Activated naive CD4-positive, alpha-beta T cell treated with anti-CD3 and anti-CD28 coated beads, Interleukin-2, amount 50 U/mL, for 16 hours (primary cell): ENCODE data around the gene ZNF879.

Source experiments
- DNase-seq: peaks from one replicate; pipeline ENCODE4 v3.0.0-alpha.2; 2020

The ZNF879 gene

DNA sequence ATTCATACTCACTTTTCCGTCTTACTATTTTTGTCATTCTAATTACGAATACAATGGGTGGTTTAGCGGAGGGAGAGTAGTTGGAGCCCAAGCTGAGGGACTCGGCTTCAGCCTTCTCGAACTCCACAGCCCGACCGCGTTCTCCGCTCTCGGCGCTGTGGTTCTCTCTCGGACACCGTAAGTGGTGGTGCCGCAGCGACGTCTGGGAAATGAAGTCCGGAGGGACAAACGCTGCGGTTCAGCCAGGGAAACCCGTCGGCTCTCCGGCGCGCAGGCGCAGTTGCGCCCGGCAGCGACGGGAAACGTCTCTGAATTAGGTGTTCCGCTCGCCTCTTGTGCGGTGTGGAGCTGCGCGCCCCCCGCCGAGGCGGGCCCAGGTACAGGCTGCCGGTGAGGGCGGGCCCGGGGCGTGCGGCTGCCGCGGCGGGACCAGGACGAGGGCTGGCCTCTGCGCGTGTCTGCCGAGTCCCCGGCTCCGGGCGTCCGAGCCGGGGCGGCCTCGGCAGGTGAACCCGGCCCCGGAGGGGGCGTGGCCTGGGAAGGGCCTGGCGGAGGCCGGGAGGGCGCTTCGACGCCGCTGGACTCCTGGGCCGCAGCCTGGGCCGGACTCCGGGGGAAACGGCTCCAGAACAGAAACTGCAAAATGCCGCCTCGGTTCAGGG lies at the start of gene ZNF879:
Gene ZNF879, plus strand, starts transcription at position 277 of the 662 bp plus-strand sequence. CDS start 1,201 bp downstream, outside the sequence.
- peak; percentile 94 for DNase-seq

DNA sequence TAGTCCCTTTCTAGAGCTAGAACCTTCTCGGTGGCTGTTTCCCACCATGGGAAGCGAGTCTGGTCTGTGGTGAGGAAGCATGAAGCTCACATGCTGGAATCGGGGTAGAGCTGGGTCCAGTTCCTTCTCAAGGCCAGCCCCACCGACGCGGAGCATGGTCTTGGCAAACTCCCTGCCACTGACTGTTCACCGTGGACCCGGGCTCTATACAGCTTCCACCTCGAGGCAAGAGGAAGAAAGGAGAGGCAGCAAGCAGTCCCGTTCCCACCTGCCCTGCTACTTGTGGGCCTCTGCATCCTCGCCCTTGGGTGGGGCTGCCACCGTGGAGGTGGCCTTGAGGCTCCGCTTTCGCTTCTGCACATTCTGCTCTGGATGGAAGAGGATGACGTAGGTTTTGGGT lies 42.2 kb upstream of the ZNF879 start:
- no peak for DNase-seq

DNA sequence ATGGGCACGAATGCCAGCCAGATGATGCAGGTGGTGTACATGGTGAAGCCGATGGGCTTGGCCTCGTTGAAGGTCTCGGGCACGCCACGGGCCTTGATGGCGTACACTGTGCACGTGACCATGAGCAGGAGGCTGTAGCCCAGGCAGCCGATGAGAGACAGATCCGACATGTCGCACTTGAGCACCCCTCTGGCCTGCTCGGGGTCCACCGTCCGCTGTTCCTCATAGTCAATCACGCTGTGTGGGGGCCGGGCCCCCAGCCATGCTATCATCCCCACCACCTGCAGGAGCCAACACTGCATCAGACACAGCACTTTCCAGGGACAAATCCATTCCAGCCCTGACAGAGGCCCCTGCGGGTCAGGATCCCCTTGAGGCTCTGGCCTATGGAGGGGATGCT lies 40.7 kb upstream of the ZNF879 start:
- DNase-seq = no peak

DNA sequence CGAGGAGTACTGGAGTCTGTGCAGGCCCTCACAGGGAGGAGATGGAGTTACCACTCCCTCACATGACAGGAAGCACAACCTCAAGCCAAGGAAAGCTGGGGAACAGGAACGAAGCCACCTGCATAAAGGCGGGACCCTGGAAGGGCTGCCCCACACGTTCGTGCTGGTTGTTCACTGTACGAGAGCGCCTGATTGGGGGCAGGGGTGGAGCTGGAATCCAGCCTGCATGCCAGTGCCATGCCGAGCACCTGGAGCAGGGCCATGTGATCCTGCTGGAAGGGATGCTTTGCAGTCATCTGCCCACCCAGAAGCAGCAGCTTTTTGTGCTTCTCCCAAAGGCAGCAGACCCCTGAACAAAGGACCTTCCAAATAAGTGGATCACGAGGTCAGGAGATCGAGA lies 39.9 kb upstream of the ZNF879 start:
- DNase-seq = no peak

DNA sequence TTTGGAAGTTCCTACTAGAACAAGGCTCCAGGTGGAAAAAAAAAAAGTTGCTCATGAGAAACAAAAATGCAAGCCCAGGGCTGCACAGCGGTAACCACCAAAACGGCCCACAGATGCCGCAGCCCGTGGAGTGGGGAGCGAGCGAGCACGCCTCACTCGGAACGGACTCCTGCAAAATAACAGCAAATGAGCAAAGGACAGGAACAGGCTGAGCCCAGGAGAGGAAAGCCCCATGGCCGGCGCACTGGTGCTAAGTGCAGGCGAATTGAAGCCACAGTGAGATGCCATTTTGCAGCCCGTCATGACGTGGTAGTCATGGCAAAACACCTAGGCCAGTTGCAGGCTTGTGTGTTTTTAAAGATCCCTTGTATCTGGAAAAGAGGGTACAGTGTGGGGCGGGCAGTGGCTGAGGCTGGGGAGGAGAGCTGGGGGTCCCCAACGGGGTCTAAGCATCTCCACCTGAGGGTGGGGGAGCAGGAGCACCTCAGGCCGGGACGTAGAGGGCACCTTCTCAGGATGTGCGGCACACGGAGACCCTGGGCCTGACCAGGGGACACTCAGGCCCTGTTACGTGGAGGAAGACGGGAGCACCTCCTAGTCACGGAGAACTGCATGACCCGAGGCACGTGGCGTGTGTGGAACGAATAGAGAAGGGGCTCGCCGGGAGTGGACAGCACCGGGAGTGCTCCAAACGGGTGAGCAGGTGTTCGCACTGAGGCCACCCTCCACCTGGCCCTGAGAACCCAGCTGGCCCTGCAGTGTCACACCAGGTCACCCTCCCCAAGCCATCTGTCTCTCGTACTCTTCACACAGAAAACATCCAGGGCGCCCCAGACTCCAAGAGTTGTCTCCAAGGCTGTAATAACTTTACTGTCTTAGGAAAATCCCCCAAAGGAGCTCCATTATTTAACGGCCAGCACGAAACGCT lies 39.2 kb upstream of the ZNF879 start:
- DNase-seq = no peak

DNA sequence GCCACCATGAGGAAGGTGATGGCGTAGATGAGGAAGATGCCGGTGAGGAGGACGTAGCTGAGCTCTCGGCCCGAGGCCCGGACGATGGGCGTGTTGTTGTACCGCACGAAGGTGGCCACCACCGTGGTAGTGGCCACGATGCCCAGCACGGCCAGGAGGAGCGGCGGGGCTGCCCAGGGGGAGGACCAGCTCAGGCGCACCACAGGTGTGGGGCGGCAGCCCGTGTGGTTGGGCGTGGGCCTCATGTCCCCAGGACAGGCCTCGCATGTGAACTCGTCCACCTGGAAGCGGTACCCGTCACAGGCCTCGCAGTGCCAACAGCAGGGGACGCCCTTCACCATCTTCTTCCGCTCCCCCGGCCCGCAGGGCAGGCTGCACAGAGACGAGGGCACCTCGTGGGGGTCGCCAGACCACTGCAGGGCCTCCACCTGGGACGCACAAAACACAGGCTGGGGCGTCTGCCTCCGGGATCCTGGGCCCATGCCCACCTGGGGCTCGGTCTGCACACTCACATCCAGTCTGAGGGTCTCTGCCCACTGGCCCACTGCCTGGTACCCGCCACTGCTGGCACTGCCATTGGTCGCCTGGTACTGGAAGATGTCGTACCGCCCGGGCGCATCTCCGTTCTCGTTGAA lies 37.2 kb upstream of the ZNF879 start:
- DNase-seq = no peak

DNA sequence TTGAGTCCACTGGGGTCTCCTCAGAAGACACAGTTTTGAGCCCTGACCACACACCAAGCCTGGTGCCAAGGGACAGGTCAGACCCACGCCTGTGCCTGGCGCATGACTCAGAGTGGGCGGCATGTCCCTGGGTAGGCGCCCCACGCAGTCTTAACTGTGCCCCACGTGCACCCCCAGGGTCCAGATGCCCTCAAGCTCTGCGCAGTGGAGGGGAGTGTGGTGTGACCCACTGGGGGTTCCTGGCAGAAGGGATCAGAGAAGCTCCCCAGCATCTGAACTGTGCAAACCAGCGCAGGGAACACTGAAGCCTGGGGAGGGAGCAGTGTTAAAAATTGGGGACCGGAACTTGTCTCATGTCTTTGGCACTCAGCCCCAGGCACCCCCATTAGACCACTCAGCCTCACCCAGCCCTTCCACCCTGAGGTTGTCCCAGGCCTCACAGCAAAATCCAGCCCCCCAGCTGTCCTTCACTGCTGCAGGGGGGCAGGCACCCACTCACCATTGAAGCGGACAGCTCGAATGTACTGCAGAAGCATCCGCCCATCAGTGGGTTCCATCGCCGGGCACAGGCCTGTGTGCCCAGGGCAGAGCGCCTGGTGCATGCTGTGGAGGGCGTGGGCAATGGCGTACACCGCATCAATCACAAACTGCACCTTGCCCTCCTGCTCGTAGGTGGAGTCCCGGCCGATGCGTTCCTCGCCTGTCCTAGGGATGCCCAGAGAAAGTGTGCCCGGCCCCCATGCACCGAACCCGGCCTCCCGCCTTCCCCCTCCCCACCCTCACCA lies 35.0 kb upstream of the ZNF879 start:
- no peak for DNase-seq

DNA sequence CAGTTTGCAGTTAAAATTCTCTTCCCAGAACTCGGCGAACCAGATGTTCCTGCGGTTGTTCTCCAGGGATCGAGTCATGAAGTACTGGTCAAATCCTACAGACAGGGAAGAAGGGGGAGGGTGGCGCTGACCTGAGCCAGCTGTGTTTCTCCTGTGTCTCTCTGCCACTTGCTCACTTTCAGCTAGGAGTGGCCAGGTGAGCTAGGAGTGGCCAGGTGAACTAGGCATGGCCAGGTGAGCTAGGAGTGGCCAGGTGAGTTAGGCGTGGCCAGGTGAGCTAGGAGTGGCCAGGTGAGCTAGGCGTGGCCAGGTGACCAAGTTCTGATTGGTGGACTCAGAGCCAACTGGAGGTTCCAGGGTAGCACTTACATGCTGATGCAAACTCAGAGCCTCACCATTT lies 34.3 kb upstream of the ZNF879 start:
- DNase-seq = no peak

DNA sequence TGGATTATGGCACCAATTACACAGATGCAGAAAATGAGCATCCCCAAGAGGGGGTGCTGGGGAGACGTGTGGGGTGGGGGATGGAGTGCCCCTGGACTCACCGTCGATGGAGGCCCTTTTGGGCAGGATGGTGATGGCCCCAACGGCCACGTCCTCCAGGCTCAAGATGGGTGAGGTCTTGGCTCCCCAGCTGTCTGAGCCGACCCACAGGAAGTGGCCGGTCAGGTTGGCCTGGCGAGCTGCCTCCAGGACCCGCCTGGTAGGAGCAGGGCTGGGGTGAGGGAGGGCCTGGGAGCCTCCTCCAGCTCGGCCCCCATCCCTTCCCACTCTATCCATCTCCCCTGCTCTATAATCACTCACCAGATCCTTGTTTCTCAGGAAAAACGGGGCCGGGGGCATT lies 33.1 kb upstream of the ZNF879 start:
- DNase-seq = no peak

DNA sequence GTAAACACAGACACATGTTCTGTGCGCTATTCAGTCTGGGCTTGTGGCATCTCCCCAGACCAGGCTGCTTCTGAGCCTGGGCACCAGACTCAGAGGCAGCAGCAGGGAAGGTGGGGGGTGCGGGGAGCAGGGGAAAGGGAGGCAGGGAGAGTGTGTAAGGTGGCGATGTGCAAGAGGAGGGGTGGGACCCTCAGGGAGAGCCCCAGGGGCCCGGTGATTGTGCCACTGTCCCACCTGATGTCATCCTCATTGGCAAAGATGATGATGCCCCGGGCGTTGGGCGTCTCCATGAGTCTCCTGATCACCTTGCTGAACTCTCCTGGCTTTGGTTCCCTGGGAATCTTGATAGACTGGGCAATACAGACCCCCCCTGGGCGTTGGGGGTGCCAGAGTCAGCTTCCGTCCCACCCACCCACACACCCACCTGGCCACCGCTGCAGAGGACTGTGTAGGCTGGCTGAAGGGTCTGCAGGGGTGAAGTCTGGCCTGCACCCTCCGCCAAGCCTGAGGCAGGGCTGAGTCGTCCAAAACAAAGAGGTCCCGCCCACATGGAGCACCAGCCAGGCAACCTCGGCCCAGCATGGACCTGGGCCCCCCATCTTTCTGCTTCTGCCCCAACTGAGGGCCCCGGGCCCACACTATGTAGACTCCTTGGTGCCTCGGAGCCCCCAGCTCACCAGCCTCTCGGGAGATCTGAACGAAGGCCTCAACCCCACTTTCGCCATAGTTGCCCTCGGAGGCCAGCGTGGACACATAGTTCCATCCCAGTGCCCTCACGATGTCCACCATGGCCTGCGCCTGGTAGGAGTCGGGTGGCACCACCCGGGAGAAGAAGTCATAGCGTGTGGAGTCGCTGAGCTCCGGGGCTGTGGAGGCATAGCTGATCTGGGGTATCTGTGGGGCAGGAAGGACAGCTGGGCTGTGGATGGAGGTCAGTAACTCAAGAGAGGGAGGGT lies 32.1 kb upstream of the ZNF879 start:
- DNase-seq = no peak

DNA sequence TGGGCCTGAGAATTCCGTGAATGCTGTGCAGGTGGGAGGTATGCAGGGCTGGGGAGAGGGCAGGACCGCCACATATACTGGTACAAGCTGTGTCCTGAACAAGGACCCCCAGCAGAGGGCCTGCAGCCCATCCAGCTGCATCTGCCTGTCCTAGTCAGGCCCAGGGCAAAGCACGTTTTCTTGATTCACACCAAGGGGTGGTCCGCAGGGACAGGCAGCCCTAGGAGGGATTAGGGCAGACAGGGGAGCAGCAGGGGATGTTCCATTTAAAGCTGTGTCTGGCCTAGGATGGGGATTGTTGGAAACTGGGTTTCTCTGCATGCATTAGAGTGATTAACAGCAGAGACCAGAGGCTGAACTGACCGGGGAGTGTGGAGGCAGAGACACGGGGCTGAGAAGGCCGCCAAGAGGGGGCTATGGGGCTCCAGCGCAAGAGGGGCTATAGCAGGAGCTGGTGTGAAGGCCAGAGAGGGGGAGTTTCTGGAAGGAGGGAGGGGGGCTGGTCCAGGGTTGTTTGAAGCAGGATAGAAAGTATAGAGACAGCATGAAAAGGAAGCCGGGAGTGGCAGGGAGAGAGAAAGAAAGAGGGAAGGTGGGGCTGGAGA lies 31.2 kb upstream of the ZNF879 start:
- DNase-seq = no peak

DNA sequence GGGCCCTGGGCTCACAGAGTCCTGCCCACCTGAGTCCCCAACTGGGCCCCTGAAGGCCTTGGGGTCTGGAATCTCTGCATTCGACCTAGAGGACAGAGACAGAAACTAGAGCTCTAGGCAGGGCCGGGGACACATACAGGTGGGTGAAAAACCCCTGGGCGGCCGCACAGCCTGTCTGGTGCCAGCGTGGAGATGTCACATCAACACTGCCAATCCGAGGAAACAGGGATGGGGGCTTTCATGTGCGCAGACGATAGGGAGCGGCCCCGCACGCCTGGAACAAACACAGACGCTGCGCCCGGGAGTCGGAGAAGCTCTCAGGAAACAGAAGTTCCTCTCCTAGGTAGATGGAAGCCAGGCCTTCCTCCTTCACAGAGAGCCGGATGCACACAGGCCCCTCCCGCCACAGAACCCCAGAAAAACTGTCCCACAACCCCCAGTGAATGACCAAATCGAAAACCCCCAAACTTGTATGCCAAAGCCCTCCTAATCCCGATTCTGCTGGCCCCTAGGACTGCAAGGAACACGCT lies 30.3 kb upstream of the ZNF879 start:
- DNase-seq = no peak

DNA sequence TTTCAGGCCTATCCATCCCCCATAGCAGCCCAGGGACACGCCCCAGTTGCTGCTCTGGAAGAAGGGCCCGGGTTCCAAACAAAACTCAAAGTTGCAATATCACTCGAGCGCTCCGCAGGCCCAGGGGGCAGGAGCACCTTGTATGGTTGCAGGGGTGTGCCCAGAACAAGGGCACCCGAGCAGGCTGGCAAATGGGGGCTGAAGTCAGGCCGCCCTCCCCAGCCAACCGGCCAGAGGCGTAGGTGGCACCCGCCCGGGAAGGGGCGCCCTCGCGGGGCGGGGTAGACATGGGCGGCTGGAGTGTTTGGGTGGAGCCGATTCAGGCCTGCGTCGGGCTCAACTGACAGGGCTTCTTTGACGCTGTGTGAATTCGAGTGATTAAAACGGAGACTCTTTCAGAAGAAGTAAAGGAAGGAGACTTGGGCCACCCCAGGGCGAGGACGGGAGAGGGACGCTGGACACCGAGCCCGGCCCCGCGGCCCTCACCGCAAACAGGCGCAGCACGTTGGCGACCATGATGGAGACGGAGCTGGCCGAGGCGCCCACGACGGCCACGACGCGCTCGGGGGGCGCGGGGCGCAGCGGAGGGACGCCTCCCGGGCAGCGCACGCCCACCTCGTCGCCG lies 29.5 kb upstream of the ZNF879 start:
- DNase-seq = no peak

DNA sequence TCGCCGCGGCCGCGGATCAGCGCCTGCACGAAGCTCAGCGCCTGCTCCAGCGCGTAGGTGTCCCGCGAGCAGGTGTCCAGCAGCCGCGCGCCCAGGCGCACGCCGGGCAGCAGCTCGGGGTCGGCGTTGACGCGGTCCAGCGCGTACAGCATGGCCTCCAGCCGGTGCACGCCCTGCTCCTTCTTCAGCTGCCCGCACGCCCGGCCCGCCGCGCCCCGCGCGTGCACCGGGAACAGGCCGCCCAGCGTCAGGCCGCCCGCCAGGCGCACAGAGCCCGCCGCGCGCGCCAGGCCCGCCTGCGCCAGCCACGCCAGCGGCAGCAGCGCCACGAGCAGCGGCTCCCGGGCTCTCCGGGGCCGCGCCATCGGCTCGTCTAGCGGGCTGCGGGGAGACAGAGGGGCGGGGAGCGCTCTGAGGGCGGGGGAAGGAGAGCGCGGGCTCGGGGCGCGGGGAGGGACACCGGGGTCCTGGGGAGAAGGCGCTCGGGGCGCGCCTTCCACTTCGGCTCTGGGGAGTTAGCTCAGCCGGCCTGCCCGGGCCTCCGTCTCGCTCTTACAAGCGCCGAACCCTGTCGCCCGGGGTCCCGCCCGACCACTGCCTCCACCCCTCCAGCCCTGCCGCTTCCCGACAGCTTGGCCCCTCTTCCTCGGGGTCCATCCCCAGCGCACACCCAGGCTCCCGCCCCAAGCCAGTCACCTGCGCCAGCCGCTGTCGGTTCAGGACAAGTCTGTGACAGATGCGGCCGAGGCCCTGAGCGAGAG lies 28.8 kb upstream of the ZNF879 start, which contains the start of gene GRM6:
Gene GRM6, minus strand, starts transcription at position 741 of the 761 bp plus-strand sequence. Its CDS starts 376 bp downstream, at position 365.
- no peak for DNase-seq

DNA sequence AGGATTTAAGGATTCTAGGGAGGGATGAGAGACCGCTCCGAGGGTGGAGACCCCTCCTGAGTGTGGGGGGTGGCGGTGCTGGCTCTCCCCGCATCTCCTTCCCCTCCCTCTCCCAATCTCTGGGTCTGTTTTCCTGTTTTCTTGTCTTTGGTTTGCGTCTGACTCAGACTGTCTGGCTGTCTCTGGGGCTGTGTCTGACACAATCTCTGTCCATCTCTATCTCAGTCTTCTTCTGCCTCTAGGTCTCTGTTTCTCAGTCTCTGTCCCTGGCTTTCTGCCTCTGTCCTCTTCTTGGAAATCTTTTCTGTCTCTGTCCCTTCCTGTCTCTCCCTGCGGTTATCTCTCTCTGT lies 28.3 kb upstream of the ZNF879 start:
- no peak for DNase-seq

DNA sequence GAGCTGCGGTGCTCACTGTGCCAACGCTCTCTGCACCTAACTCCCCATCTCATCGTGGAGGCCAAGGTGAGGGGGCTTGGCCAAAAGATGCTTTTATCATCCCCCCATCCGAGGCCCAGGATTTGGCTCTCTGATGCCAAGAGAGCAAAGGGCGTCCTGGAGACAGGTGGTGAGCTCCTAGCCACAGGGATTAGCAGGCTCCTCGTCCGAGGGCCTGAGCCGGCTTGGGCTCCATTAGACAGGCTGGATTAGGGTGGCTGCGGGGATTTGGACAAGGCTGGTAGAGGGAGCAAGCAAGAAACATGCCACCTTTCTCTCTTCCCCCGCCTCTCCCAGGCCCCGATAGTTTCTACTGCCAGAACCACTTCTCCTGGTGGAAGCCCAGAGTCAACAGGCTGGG lies 27.4 kb upstream of the ZNF879 start:
- DNase-seq = no peak

DNA sequence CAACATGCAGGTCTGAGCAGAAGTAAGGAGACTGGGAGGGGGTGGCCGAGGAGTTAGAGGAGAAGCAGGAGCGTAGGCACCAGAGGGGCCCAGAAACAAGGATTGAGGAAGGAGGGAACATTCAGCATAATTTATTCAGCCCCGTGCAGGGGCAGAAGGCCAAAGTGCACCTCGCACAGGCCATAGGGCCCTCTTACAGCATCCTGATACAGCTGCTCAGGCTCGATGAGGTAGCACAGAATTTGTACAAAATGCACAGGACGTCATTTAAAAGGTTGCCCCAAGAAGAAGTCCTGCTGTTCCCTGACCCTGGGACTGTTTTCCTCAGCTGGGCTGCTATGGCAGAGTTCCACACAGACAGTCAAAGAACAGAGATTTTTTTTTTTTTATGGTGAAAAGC lies 26.4 kb upstream of the ZNF879 start:
- no peak for DNase-seq

DNA sequence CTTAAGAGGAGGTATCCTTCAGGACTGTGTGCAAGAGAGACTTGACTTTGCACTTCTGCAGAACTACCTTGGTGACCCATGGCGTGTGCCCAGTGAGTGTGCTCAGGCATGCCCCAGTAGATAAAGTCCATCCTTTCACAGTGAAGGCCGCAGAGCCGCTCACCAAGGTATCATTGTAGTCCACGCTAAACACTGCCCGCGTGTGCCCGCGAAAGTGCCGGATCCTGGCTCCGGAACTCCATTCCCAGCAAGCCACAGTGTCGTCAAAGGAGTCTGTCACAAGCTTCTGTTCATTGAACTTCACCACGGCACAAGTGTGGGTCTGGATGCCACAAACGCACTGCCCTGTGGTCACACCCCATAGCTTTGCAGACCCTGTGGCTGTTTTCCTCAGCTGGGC lies 25.2 kb upstream of the ZNF879 start:
- DNase-seq = no peak

DNA sequence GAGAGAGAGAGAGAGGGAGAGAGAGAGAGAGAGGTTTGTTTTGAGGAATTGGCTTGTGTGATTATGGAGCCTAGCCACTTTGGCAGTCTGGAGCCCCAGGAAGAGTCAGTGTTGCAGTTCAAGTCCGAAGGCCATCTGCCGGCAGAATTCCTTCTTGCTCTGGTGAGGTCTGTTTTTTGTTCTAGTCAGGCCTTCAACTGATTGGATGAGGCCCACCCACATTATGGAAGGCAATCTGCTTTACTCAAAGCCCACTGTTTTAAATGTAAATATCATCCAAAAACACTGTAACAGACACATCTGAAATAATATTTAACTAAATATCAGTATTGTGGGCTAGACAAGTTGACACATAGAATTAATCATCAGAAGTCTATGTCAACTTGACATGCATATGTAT lies 17.0 kb upstream of the ZNF879 start:
- DNase-seq = no peak

DNA sequence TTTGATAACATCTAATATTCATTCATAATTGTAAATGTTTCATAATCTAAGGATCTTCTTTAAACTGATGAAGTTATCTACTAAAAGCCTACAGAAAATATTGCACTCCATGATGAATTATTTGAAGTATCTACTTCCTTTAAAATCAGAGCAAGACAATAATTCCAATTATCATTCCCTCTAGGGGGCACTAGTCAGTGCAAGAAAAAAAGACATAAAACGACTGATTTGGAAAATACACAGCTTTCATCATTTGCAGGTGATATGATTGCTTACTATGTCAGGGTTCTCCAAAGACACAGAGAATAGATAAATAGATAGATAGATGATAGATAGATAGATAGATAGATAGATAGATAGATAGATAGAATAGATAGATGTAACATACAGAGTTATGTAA lies 14.9 kb upstream of the ZNF879 start:
- no peak for DNase-seq
